HS-5 (cell line): ENCODE data around the gene P4HA2.

Experiments
- DNase-seq: peaks from one replicate; pipeline ENCODE4 v3.0.0-alpha.2; 2012; ENCODE audit warnings: low read depth

P4HA2 gene

GRCh38 chr5:132223861-132224260, 3.8 kb downstream of the P4HA2 start:
- DNase-seq = no peak

GRCh38 chr5:132222649-132223038, 5.0 kb downstream of the P4HA2 start:
- no peak for DNase-seq

- DNase-seq = no peak
These were observed 5.6 kb downstream of the P4HA2 start for GRCh38 chr5:132221781-132222648.

GRCh38 chr5:132220491-132220890, 7.2 kb downstream of the P4HA2 start:
- no peak for DNase-seq

- DNase-seq = no peak
These were observed 7.7 kb downstream of the P4HA2 start for GRCh38 chr5:132219981-132220380.

GRCh38 chr5:132219289-132219970, 8.2 kb downstream of the P4HA2 start:
- DNase-seq = no peak

- DNase-seq = no peak
These were observed 9.3 kb downstream of the P4HA2 start for GRCh38 chr5:132218321-132218720.

- peak; percentile 89 for DNase-seq
These were observed 12.3 kb downstream of the P4HA2 start for GRCh38 chr5:132215329-132215728.

- no peak for DNase-seq
These were observed 13.2 kb downstream of the P4HA2 start for GRCh38 chr5:132214491-132214890.

- no peak for DNase-seq
These were observed 14.0 kb downstream of the P4HA2 start for GRCh38 chr5:132213666-132214065.

GRCh38 chr5:132211787-132212186, 15.9 kb downstream of the P4HA2 start:
- DNase-seq = no peak

GRCh38 chr5:132210944-132211343, 16.7 kb downstream of the P4HA2 start:
- no peak for DNase-seq

- no peak for DNase-seq
These were observed 17.6 kb downstream of the P4HA2 start for GRCh38 chr5:132209901-132210545.

- DNase-seq = no peak
These were observed 18.5 kb downstream of the P4HA2 start for GRCh38 chr5:132209131-132209530.

GRCh38 chr5:132207778-132208177, 19.9 kb downstream of the P4HA2 start:
- no peak for DNase-seq

GRCh38 chr5:132206782-132207181, 20.9 kb downstream of the P4HA2 start:
- DNase-seq = no peak

- no peak for DNase-seq
These were observed 22.1 kb downstream of the P4HA2 start for GRCh38 chr5:132205385-132206125.

GRCh38 chr5:132204371-132205135, 23.1 kb downstream of the P4HA2 start:
- DNase-seq = no peak

GRCh38 chr5:132203916-132204315, 23.7 kb downstream of the P4HA2 start:
- no peak for DNase-seq

GRCh38 chr5:132203464-132203818, 24.2 kb downstream of the P4HA2 start:
- no peak for DNase-seq

GRCh38 chr5:132202711-132203463, 24.8 kb downstream of the P4HA2 start:
- no peak for DNase-seq
